K562 (cell line): ENCODE data around the gene ETV2. TPM values are rescaled to one million over a fixed set of nuclear protein-coding genes. Genes with fewer than 3 reads are reported as not detected.

Experiments used
- CREB1 ChIP-seq, 2 experiments: sonication (generic) in 1 of 2; formaldehyde crosslinking in 1 of 2; IDR thresholded peaks; 2 replicates each; pipeline versions ENCODE4 v1.6.1 to v1.8.0; 2012 to 2022; ENCODE audit warnings: inconsistent platforms in 1 of 2, mild to moderate bottlenecking in 1 of 2, missing genetic modification reagents in 1 of 2, moderate library complexity in 1 of 2
- CREB3 ChIP-seq: fragments of 450-650 bp; conservative IDR thresholded peaks from 2 replicates; pipeline ENCODE4 v1.6.1; 2016; ENCODE audit warnings: missing genetic modification characterization, low read depth, mild to moderate bottlenecking, missing compliant biosample characterization, moderate library complexity
- ESRRB ChIP-seq: fragments of 250-450 bp; sonication (Bioruptor Pico); IDR thresholded peaks from 2 replicates; pipeline ENCODE4 v1.5.0; 2020; ENCODE audit warnings: mild to moderate bottlenecking, moderate library complexity, borderline replicate concordance
- EWSR1 ChIP-seq: fragments of 450-650 bp; IDR thresholded peaks from 2 replicates; pipeline ENCODE4 v1.6.1; 2018; ENCODE audit warnings: borderline replicate concordance, mild to moderate bottlenecking, low read depth, moderate library complexity; ENCODE audit not compliant: partially characterized antibody
- FOS ChIP-seq: IDR thresholded peaks from 3 replicates; pipeline ENCODE4 v1.6.1; 2011; ENCODE audit not compliant: insufficient read length; ENCODE audit errors: extremely low read depth
- FOXK2 ChIP-seq, 2 experiments: fragments of 450-650 bp; IDR thresholded peaks in 1 of 2; conservative IDR thresholded peaks in 1 of 2; 2 replicates each; pipeline ENCODE4 v1.6.1; 2016; ENCODE audit warnings: low read depth in 2 of 2, mild to moderate bottlenecking in 1 of 2
- GTF2A2 ChIP-seq: IDR thresholded peaks from 2 replicates; pipeline ENCODE4 v1.6.1; 2016; ENCODE audit warnings: mild to moderate bottlenecking, missing genetic modification characterization, missing compliant biosample characterization
- HDGF ChIP-seq: fragments of 450-650 bp; IDR thresholded peaks from 2 replicates; pipeline ENCODE4 v1.6.1; 2016
- HEY1 ChIP-seq: fragments of 250-450 bp; sonication (Bioruptor Pico); IDR thresholded peaks from 2 replicates; pipeline ENCODE4 v1.5.0; 2020; ENCODE audit warnings: mild to moderate bottlenecking, moderate library complexity, borderline replicate concordance
- HOXB6 ChIP-seq: fragments of 250-450 bp; sonication (Bioruptor Pico); IDR thresholded peaks from 2 replicates; pipeline ENCODE4 v1.5.1; 2022; ENCODE audit warnings: mild to moderate bottlenecking, borderline replicate concordance
- ILK ChIP-seq: fragments of 450-650 bp; IDR thresholded peaks from 2 replicates; pipeline ENCODE4 v1.6.1; 2016; ENCODE audit warnings: missing genetic modification characterization, low read depth, mild to moderate bottlenecking, missing compliant biosample characterization, moderate library complexity, borderline replicate concordance
- NBN ChIP-seq: fragments of 450-650 bp; IDR thresholded peaks from 2 replicates; pipeline ENCODE4 v1.6.1; 2016; ENCODE audit warnings: low read depth, mild to moderate bottlenecking
- NR2C2 ChIP-seq, 2 experiments: fragments of 200-800 bp in 1 of 2; sonication (Bioruptor generic) in 1 of 2; sonication (generic) in 1 of 2; formaldehyde crosslinking in 1 of 2; IDR thresholded peaks; 2 replicates each; pipeline versions ENCODE4 v1.6.1 to v1.8.0; 2016 to 2022; ENCODE audit warnings: mild to moderate bottlenecking in 1 of 2, missing compliant biosample characterization in 1 of 2, missing genetic modification characterization in 1 of 2, missing genetic modification reagents in 1 of 2
- POLR2AphosphoS5 ChIP-seq: IDR thresholded peaks from 2 replicates; pipeline ENCODE4 v1.6.1; 2011; ENCODE audit warnings: mild to moderate bottlenecking, low read depth, low read length, moderate library complexity; ENCODE audit not compliant: control insufficient read depth, insufficient read depth
- RBM34 ChIP-seq: fragments of 200-400 bp; formaldehyde crosslinking; IDR thresholded peaks from 2 replicates; pipeline ENCODE4 v1.6.1; 2018; ENCODE audit warnings: low read length, borderline replicate concordance; ENCODE audit not compliant: insufficient read depth
- ZNF23 ChIP-seq: fragments of 250-450 bp; sonication (Bioruptor Pico); IDR thresholded peaks from 2 replicates; pipeline ENCODE4 v1.4.0; 2020; ENCODE audit warnings: mild to moderate bottlenecking
- ZNF57 ChIP-seq: fragments of 450-650 bp; formaldehyde crosslinking; IDR thresholded peaks from 2 replicates; pipeline ENCODE4 v1.4.0; 2020; ENCODE audit warnings: mild to moderate bottlenecking, moderate library complexity
- ZNF740 ChIP-seq, 3 experiments: fragments of 200-800 bp in 1 of 3; sonication (Bioruptor generic) in 1 of 3; sonication (generic) in 1 of 3; formaldehyde crosslinking in 1 of 3; IDR thresholded peaks; 2 replicates each; pipeline versions ENCODE4 v1.6.1 to v1.8.0; 2016 to 2022; ENCODE audit warnings: mild to moderate bottlenecking in 2 of 3, missing compliant biosample characterization in 2 of 3, missing genetic modification characterization in 2 of 3, missing genetic modification reagents in 1 of 3
- ZNF75A ChIP-seq: fragments of 450-650 bp; formaldehyde crosslinking; IDR thresholded peaks from 2 replicates; pipeline ENCODE4 v1.4.0; 2020; ENCODE audit warnings: mild to moderate bottlenecking
- ZNF830 ChIP-seq: fragments of 250-450 bp; sonication (Bioruptor Pico); IDR thresholded peaks from 2 replicates; pipeline ENCODE4 v1.5.0; 2021; ENCODE audit warnings: mild to moderate bottlenecking
- ZZZ3 ChIP-seq: fragments of 450-650 bp; IDR thresholded peaks from 2 replicates; pipeline ENCODE4 v1.6.1; 2016; ENCODE audit warnings: antibody characterized with exemption, mild to moderate bottlenecking, moderate library complexity
- polyA plus RNA-seq, 8 experiments: library from polyadenylated mRNA; depleted of rRNA in 4 of 8; stranded (reverse) in 5 of 8; unstranded in 3 of 8; fragments of >200 nt; fragmentation: Nextera tagmentation in 2 of 8; fragmentation: Illumina TruSeq in 1 of 8; extraction: Ambion mirVana in 2 of 8; extraction: Trizol in 1 of 8; gene quantifications; 2 replicates each; pipeline versions ENCODE4 v1.2.1 to v1.2.3, GENCODE V29; 2011 to 2014; ENCODE audit warnings: inconsistent platforms in 1 of 8, missing spikeins in 1 of 8
- total RNA-seq, 7 experiments: library from RNA; depleted of rRNA in 6 of 7; stranded (reverse); fragments of >200 nt in 6 of 7; fragmentation: Illumina TruSeq in 2 of 7; extraction: Trizol in 2 of 7; gene quantifications; 2 replicates each; pipeline versions ENCODE4 v1.2.1 to v1.2.3, GENCODE V29; 2011 to 2021; ENCODE audit warnings: low replicate concordance in 1 of 7

Gene ETV2
- total and polyA plus RNA-seq, 9 of the 15 experiments (the other 6 are each of a cell fraction or from before 2014, with no cell fraction given) = 0.11 to 3.7 (median 0.55) TPM

- TF ChIP-seq NBN (peak; percentile 100), ZNF740 (CRISPR knock-in tag; IDR thresholded peaks at IDR 0.05) (peak; percentile 81), ZNF740 (tag; IDR thresholded peaks at IDR 0.05) (0 out of 4 replicates have a peak, but pooled peaks of 1 of the 2 experiments have one; percentile 50), RBM34 (no peak), ZNF57 (CRISPR knock-in tag) (no peak), ZNF830 (0 out of 2 replicates have a peak, but pooled peaks have one; percentile 58), GTF2A2 (tag) (no peak), FOXK2 (conservative IDR thresholded peaks at IDR 0.05 in 1 of 2, IDR thresholded peaks at IDR 0.05 in 1 of 2; ENCODE audit: low read depth in 2 of 2) (no peak), CREB3 (tag) (peak; percentile 70), ESRRB (CRISPR knock-in tag) (no peak), HDGF (no peak), EWSR1 (no peak), NR2C2 (CRISPR knock-in tag; IDR thresholded peaks at IDR 0.05) (no peak), NR2C2 (tag; IDR thresholded peaks at IDR 0.05) (no peak), ZZZ3 (no peak), ILK (tag) (no peak), HOXB6 (CRISPR knock-in tag) (no peak), ZNF23 (no peak), POLR2AphosphoS5 (peak; percentile 78), FOS (peak; percentile 15), HEY1 (CRISPR knock-in tag) (no peak), ZNF75A (CRISPR knock-in tag) (no peak), CREB1 (IDR thresholded peaks at IDR 0.05) (peak; percentile 100), CREB1 (CRISPR knock-in tag; IDR thresholded peaks at IDR 0.05) (peak; percentile 100)
These were observed 28.8 kb upstream of the ETV2 start, which contains the start of gene HAUS5 (continued) for GRCh38 chr19:35612559-35613321.
